A549 (cell line): ENCODE results near the gene ANK3. TPM values are rescaled to one million over a fixed set of nuclear protein-coding genes. Genes with fewer than 3 reads are reported as not detected.
A peak's percentile ranks its signal among the peaks of the same experiment; 100 is the strongest.

Experiments
- ATAC-seq, 2 experiments: fragments of 200-7000 bp in 1 of 2; fragments of >200 bp in 1 of 2; cut with Nextera tagmentation in 1 of 2; cut with Tn5 transposase in 1 of 2; 3 replicates each; pipeline versions ENCODE4 v1.8.0 to v1.9.1; 2018 to 2020; ENCODE audit warnings: mild to moderate bottlenecking in 1 of 2, moderate library complexity in 1 of 2
- CTCF ChIA-PET: fragments of 300-600 bp; sonication (Branson Sonifier 250); formaldehyde crosslinking; extraction: SDS; loops from one replicate; lab custom pipeline; 2021; ENCODE audit warnings: antibody characterized with exemption, inconsistent platforms; lab: Yijun Ruan, JAX
- POLR2A ChIA-PET: fragments of 350-600 bp; formaldehyde crosslinking; extraction: SDS; loops from one replicate; lab custom pipeline; 2021; ENCODE audit warnings: antibody characterized with exemption, inconsistent platforms; lab: Yijun Ruan, JAX
- DNase-seq, 2 experiments: peaks; one replicate each; pipeline versions ENCODE4 v3.0.0 to v3.0.0-alpha.2; 2011 to 2016; ENCODE audit warnings: low read depth in 1 of 2, low spot score in 1 of 2
- FAIRE-seq: peaks from 2 replicates; lab custom pipeline; 2011; peaks lifted over from hg19 to GRCh38; lab: Jason Lieb, UNC
- H3K27ac ChIP-seq, 2 experiments: fragments of >200 bp; sonication (Bioruptor Twin); formaldehyde crosslinking; 3 replicates each; pipeline ENCODE4 v1.5.1; 2016 to 2017
- H3K4me1 ChIP-seq: fragments of >200 bp; sonication (Bioruptor Twin); formaldehyde crosslinking; 3 replicates; pipeline ENCODE4 v1.6.1; 2016
- H3K4me2 ChIP-seq: fragments of >200 bp; sonication (Bioruptor Twin); formaldehyde crosslinking; 3 replicates; pipeline ENCODE4 v1.6.1; 2016
- H3K4me3 ChIP-seq: fragments of >200 bp; sonication (Bioruptor Twin); formaldehyde crosslinking; 3 replicates; pipeline ENCODE4 v1.5.1; 2016
- H3K9me3 ChIP-seq: fragments of >200 bp; sonication (Bioruptor Twin); formaldehyde crosslinking; 3 replicates; pipeline ENCODE4 v1.6.1; 2016
- CEBPB ChIP-seq, 2 experiments: fragments of >200 bp in 1 of 2; sonication (Bioruptor Twin) in 1 of 2; formaldehyde crosslinking in 1 of 2; IDR thresholded peaks; 2 replicates each; pipeline ENCODE4 v1.6.1; 2012 to 2016
- ESRRA ChIP-seq: fragments of 150-350 bp; IDR thresholded peaks from 2 replicates; pipeline ENCODE4 v1.6.1; 2014; ENCODE audit warnings: mild to moderate bottlenecking, low read length, borderline replicate concordance
- FOXS1 ChIP-seq: fragments of 250-450 bp; sonication (Bioruptor Pico); IDR thresholded peaks from 2 replicates; pipeline ENCODE4 v1.5.0; 2020; ENCODE audit warnings: mild to moderate bottlenecking, moderate library complexity
- HDAC2 ChIP-seq: fragments of 200-600 bp; sonication (generic); IDR thresholded peaks from 2 replicates; pipeline ENCODE4 v1.6.1; 2016
- MAFK ChIP-seq: fragments of 450-650 bp; IDR thresholded peaks from 2 replicates; pipeline ENCODE4 v1.6.1; 2014; ENCODE audit not compliant: partially characterized antibody
- MYC ChIP-seq: IDR thresholded peaks from 2 replicates; pipeline ENCODE4 v1.6.1; 2012; ENCODE audit warnings: mild to moderate bottlenecking, inconsistent platforms, low read length, improper control_type of control experiment, borderline replicate concordance
- NPAS2 ChIP-seq: fragments of 250-450 bp; sonication (Bioruptor Pico); IDR thresholded peaks from 2 replicates; pipeline ENCODE4 v1.8.0; 2022; ENCODE audit warnings: mild to moderate bottlenecking, moderate library complexity, borderline replicate concordance
- PHF8 ChIP-seq: fragments of 200-600 bp; sonication (generic); IDR thresholded peaks from 2 replicates; pipeline ENCODE4 v1.6.1; 2016; ENCODE audit warnings: low read depth, mild to moderate bottlenecking, antibody characterized with exemption, moderate library complexity, borderline replicate concordance
- REST ChIP-seq: fragments of 200-600 bp; sonication (generic); IDR thresholded peaks from 2 replicates; pipeline ENCODE4 v1.6.1; 2016; ENCODE audit warnings: antibody characterized with exemption, mild to moderate bottlenecking, moderate library complexity
- ZSCAN20 ChIP-seq: fragments of 250-450 bp; sonication (Bioruptor Pico); IDR thresholded peaks from 2 replicates; pipeline ENCODE4 v1.8.0; 2022; ENCODE audit warnings: mild to moderate bottlenecking, moderate library complexity
- WGBS: methylation state at CpG from one replicate; pipeline ENCODE4 v1.1.6; 2017; ENCODE audit errors: missing lambda C conversion rate; 5-methylcytosine and 5-hydroxymethylcytosine counted together
- polyA plus RNA-seq, 4 experiments: library from polyadenylated mRNA; depleted of rRNA in 3 of 4; stranded (reverse); fragments of >200 nt; fragmentation: RNase III in 1 of 4; extraction: RNeasy Plus Mini Kit Qiagen cat#74134 plus additional on column Dnase treatment in 1 of 4; gene quantifications; 2 replicates in 3 of 4; 3 replicates in 1 of 4; pipeline ENCODE4 v1.2.3, GENCODE V29; 2011 to 2017
- TF ChIP-seq, protein P1 (sequence below): IDR thresholded peaks from 2 replicates; pipeline ENCODE4 v1.6.1; 2012
- TF ChIP-seq, protein P2 (sequence below): fragments of 250-450 bp; sonication (Bioruptor Pico); IDR thresholded peaks from 2 replicates; pipeline ENCODE4 v1.5.0; 2021; ENCODE audit warnings: mild to moderate bottlenecking, moderate library complexity, borderline replicate concordance
- TF ChIP-seq, protein P3 (sequence below): fragments of >200 bp; sonication (Bioruptor Twin); formaldehyde crosslinking; IDR thresholded peaks from 3 replicates; pipeline ENCODE4 v1.5.1; 2016

The ANK3 gene
- polyA plus RNA-seq, 2 of the 4 experiments (the other 2 are of a cell fraction), result 0.56 to 5.4 TPM

DNA sequence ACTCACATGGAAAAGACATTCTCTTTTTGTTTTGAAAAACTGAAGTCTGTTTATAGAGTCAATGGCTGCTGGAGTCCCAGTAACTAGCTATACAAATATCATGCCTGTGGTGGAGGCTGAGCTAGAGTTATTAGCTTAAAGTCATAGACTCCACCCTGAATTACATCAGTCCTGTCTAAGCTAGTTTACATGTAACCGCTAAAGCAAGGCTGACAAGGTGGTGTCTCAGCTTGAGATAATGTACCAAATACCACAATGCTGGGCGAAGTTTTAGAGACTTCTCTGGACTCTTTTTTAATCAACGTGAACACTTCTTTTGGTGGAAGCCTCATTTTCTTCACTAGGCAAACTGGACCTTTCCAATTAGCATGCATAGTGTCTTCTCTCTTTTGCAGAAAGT lies 219.4 kb downstream of the ANK3 start:
- CTCF ChIA-PET, result interaction anchor here (1.2 kb wide), 1 partner anchor 56 kb away, joined by 3 read pairs; no protein-coding TSS in a partner anchor
- Histone ChIP-seq H3K9me3 (no peaks in the 10 kb centered on the region), H3K27ac (peak overlapping the region; percentile 70 to 73)
- TF ChIP-seq REST, result no peak
- TF ChIP-seq FOXS1, result no peak
- no peak for TF ChIP-seq ESRRA
- no peak for TF ChIP-seq HDAC2
- TF ChIP-seq, all 56 proteins: peak for 0
- DNase-seq (peak in 1 of 2 experiments; percentile 40), FAIRE-seq (no peak), ATAC-seq (peak; percentile 64 to 76; a peak in 5 of 6 replicates)
- 31% methylated on average over 3 of the region's 3 CpGs for WGBS
- POLR2A ChIA-PET, result no interaction called here
- H3K4me2 ChIP-seq, result peak overlapping the region; percentile 83
- peaks cover 35% of the 10 kb centered on the region for H3K4me1 ChIP-seq
- H3K4me3 ChIP-seq, result 0 out of 3 replicates have a peak overlapping the region, but pooled peaks have one; percentile 16

GRCh38 chr10:60169111-60169510 lies 220.6 kb downstream of the ANK3 start:
- Histone ChIP-seq H3K27ac (no peak overlapping the region), H3K4me1 (peaks cover 34% of the 10 kb centered on the region), H3K9me3 (no peaks in the 10 kb centered on the region)
- 91% methylated on average over 2 of the region's 2 CpGs for WGBS
- FAIRE-seq (no peak), DNase-seq (no peak), ATAC-seq (no peak)
- POLR2A ChIA-PET, result no interaction called here
- CTCF ChIA-PET, result interaction anchor here (1.2 kb wide), 1 partner anchor 35 kb away, joined by 3 read pairs; no protein-coding TSS in a partner anchor
- no peak for TF ChIP-seq PHF8
- TF ChIP-seq NPAS2 (CRISPR knock-in tag), result no peak
- TF ChIP-seq, protein P1, sequence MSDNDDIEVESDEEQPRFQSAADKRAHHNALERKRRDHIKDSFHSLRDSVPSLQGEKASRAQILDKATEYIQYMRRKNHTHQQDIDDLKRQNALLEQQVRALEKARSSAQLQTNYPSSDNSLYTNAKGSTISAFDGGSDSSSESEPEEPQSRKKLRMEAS, result no peak
- peak; percentile 82 for TF ChIP-seq MAFK
- no peak for TF ChIP-seq MYC
- TF ChIP-seq, all 56 proteins: peak for 1
- H3K4me2 ChIP-seq, result no peak overlapping the region
- H3K4me3 ChIP-seq, result no peak overlapping the region

- TF ChIP-seq, protein P2, sequence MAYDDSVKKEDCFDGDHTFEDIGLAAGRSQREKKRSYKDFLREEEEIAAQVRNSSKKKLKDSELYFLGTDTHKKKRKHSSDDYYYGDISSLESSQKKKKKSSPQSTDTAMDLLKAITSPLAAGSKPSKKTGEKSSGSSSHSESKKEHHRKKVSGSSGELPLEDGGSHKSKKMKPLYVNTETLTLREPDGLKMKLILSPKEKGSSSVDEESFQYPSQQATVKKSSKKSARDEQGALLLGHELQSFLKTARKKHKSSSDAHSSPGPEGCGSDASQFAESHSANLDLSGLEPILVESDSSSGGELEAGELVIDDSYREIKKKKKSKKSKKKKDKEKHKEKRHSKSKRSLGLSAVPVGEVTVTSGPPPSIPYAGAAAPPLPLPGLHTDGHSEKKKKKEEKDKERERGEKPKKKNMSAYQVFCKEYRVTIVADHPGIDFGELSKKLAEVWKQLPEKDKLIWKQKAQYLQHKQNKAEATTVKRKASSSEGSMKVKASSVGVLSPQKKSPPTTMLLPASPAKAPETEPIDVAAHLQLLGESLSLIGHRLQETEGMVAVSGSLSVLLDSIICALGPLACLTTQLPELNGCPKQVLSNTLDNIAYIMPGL, result no peak
- TF ChIP-seq CEBPB (IDR thresholded peaks at IDR 0.05) (no peak), ZSCAN20 (CRISPR knock-in tag) (no peak)
- TF ChIP-seq, protein P3, sequence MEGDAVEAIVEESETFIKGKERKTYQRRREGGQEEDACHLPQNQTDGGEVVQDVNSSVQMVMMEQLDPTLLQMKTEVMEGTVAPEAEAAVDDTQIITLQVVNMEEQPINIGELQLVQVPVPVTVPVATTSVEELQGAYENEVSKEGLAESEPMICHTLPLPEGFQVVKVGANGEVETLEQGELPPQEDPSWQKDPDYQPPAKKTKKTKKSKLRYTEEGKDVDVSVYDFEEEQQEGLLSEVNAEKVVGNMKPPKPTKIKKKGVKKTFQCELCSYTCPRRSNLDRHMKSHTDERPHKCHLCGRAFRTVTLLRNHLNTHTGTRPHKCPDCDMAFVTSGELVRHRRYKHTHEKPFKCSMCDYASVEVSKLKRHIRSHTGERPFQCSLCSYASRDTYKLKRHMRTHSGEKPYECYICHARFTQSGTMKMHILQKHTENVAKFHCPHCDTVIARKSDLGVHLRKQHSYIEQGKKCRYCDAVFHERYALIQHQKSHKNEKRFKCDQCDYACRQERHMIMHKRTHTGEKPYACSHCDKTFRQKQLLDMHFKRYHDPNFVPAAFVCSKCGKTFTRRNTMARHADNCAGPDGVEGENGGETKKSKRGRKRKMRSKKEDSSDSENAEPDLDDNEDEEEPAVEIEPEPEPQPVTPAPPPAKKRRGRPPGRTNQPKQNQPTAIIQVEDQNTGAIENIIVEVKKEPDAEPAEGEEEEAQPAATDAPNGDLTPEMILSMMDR, result no peak
- Histone ChIP-seq H3K9me3 (no peaks in the 10 kb centered on the region), H3K27ac (no peak overlapping the region), H3K4me3 (no peak overlapping the region), H3K4me1 (peaks cover 26% of the 10 kb centered on the region), H3K4me2 (no peak overlapping the region; the same call in 2 of the 3 replicates)
- ChIA-PET CTCF (no interaction called here), POLR2A (no interaction called here)
- no peak for FAIRE-seq
- no peak for DNase-seq
- WGBS, result 88% methylated on average over 4 of the region's 4 CpGs
- no peak for ATAC-seq
Observed at GRCh38 chr10:60167050-60167449, 222.6 kb downstream of the ANK3 start.
